IMR-90 (cell line): ENCODE data around the gene ARSB. TPM values are rescaled to one million over a fixed set of nuclear protein-coding genes. Genes with fewer than 3 reads are reported as not detected.

Experiments used
- ATAC-seq: fragments of 200-7000 bp; cut with Tn5 transposase; 2 replicates; pipeline ENCODE4 v1.9.1; 2020; ENCODE audit warnings: low read depth, mild to moderate bottlenecking, moderate library complexity
- BruUV-seq: library from RNA; stranded (reverse); fragments of 400-500 nt; replicated peaks from 2 replicates; lab custom pipeline; 2021; lab: Mats Ljungman, UMichigan
- CTCF ChIA-PET: fragments of 300-600 bp; formaldehyde crosslinking; extraction: SDS; loops from one replicate; lab custom pipeline; 2021; ENCODE audit warnings: antibody characterized with exemption; lab: Yijun Ruan, JAX
- POLR2A ChIA-PET: fragments of 300-600 bp; sonication (Branson Sonifier 250); formaldehyde crosslinking; loops from one replicate; lab custom pipeline; 2022; ENCODE audit warnings: antibody characterized with exemption; ENCODE audit not compliant: unreplicated experiment; lab: Charles Lee
- DNase-seq: peaks from one replicate; pipeline ENCODE4 v3.0.0; 2013
- H2AFZ ChIP-seq: replicated peaks from 2 replicates; pipeline ENCODE3; 2013; ENCODE audit warnings: low read length, mild to moderate bottlenecking; ENCODE audit not compliant: poor library complexity
- H2AK5ac ChIP-seq: 2 replicates; pipeline ENCODE4 v1.6.1; 2013; ENCODE audit warnings: low read depth, low read length, inconsistent platforms
- H2AK9ac ChIP-seq: replicated peaks from 2 replicates; pipeline ENCODE3; 2013; ENCODE audit warnings: mild to moderate bottlenecking, low read depth, low read length, moderate library complexity; ENCODE audit not compliant: poor library complexity
- H2BK120ac ChIP-seq: 2 replicates; pipeline ENCODE4 v1.6.1; 2013; ENCODE audit warnings: low read depth, low read length, inconsistent platforms
- H2BK15ac ChIP-seq: 3 replicates; pipeline ENCODE4 v1.6.1; 2013; ENCODE audit warnings: low read depth, low read length, inconsistent platforms
- H2BK20ac ChIP-seq: 2 replicates; pipeline ENCODE4 v1.6.1; 2013; ENCODE audit warnings: low read depth, mild to moderate bottlenecking, inconsistent platforms, low read length, moderate library complexity
- H2BK5ac ChIP-seq: 2 replicates; pipeline ENCODE4 v1.6.1; 2013; ENCODE audit warnings: mild to moderate bottlenecking, low read depth, low read length, inconsistent platforms; ENCODE audit not compliant: poor library complexity, severe bottlenecking
- H3K14ac ChIP-seq: replicated peaks from 2 replicates; pipeline ENCODE4 v1.6.1; 2013; ENCODE audit warnings: low read depth, low read length, inconsistent platforms
- H3K18ac ChIP-seq: 2 replicates; pipeline ENCODE4 v1.6.1; 2013; ENCODE audit warnings: low read depth, low read length, control low read depth
- H3K23ac ChIP-seq: 2 replicates; pipeline ENCODE4 v1.6.1; 2013; ENCODE audit warnings: low read depth, low read length, inconsistent platforms
- H3K27ac ChIP-seq: 2 replicates; pipeline ENCODE4 v1.5.1; 2013; ENCODE audit warnings: mild to moderate bottlenecking, control low read depth, low read length; ENCODE audit not compliant: insufficient read depth
- H3K27me3 ChIP-seq: 2 replicates; pipeline ENCODE4 v1.6.1; 2013; ENCODE audit warnings: low read length; ENCODE audit not compliant: control insufficient read depth, insufficient read depth
- H3K36me3 ChIP-seq: 2 replicates; pipeline ENCODE4 v1.6.1; 2013; ENCODE audit warnings: low read length, mixed read lengths; ENCODE audit not compliant: control insufficient read depth, insufficient read depth
- H3K4ac ChIP-seq: 2 replicates; pipeline ENCODE4 v1.6.1; 2013; ENCODE audit warnings: low read depth, low read length, inconsistent platforms
- H3K4me1 ChIP-seq: 2 replicates; pipeline ENCODE4 v1.6.1; 2013; ENCODE audit warnings: low read length, mixed read lengths; ENCODE audit not compliant: control insufficient read depth, insufficient read depth
- H3K4me2 ChIP-seq: 2 replicates; pipeline ENCODE4 v1.6.1; 2013; ENCODE audit warnings: low read depth, mild to moderate bottlenecking, control low read depth, low read length, moderate library complexity
- H3K4me3 ChIP-seq: 2 replicates; pipeline ENCODE4 v1.5.1; 2013; ENCODE audit warnings: low read depth, mild to moderate bottlenecking, control low read depth, low read length, moderate library complexity; ENCODE audit not compliant: insufficient read depth
- H3K56ac ChIP-seq: 2 replicates; pipeline ENCODE4 v1.6.1; 2013; ENCODE audit warnings: low read length, inconsistent platforms; ENCODE audit not compliant: insufficient read depth; ENCODE audit errors: extremely low read depth
- H3K79me1 ChIP-seq, 2 experiments: 2 replicates each; pipeline ENCODE4 v1.6.1; 2013; ENCODE audit warnings: low read length in 2 of 2, inconsistent platforms in 1 of 2, low read depth in 1 of 2
- H3K9ac ChIP-seq: 2 replicates; pipeline ENCODE4 v1.6.1; 2013; ENCODE audit warnings: low read depth, low read length, control low read depth
- H3K9me1 ChIP-seq: 2 replicates; pipeline ENCODE4 v1.6.1; 2013; ENCODE audit warnings: low read length, inconsistent platforms; ENCODE audit not compliant: insufficient read depth
- H3K9me3 ChIP-seq: 2 replicates; pipeline ENCODE4 v1.6.1; 2013; ENCODE audit warnings: low read length; ENCODE audit not compliant: control insufficient read depth, insufficient read depth
- H4K20me1 ChIP-seq: 2 replicates; pipeline ENCODE4 v1.6.1; 2013; ENCODE audit warnings: low read length, inconsistent platforms; ENCODE audit not compliant: insufficient read depth
- H4K5ac ChIP-seq: 2 replicates; pipeline ENCODE4 v1.6.1; 2013; ENCODE audit warnings: mild to moderate bottlenecking, low read depth, low read length, control low read depth
- H4K8ac ChIP-seq, 2 experiments: 2 replicates each; pipeline ENCODE4 v1.6.1; 2013; ENCODE audit warnings: low read depth in 2 of 2, low read length in 2 of 2, control low read depth in 1 of 2, inconsistent platforms in 1 of 2
- H4K91ac ChIP-seq: 2 replicates; pipeline ENCODE4 v1.6.1; 2013; ENCODE audit warnings: low read depth, low read length, inconsistent platforms; ENCODE audit not compliant: insufficient read depth
- BHLHE40 ChIP-seq: fragments of 150-350 bp; IDR thresholded peaks from 2 replicates; pipeline ENCODE4 v1.6.1; 2016; ENCODE audit warnings: mild to moderate bottlenecking, low read depth, low read length
- CEBPB ChIP-seq: IDR thresholded peaks from 2 replicates; pipeline ENCODE4 v1.6.1; 2012; ENCODE audit warnings: low read depth, low read length, improper control_type of control experiment
- CHD1 ChIP-seq: IDR thresholded peaks from 2 replicates; pipeline ENCODE4 v1.6.1; 2012; ENCODE audit warnings: low read depth, low read length, improper control_type of control experiment
- CTCF ChIP-seq: conservative IDR thresholded peaks from 2 replicates; pipeline ENCODE4 v1.5.1; 2012; ENCODE audit warnings: mild to moderate bottlenecking, low read depth, low read length, improper control_type of control experiment
- ELK1 ChIP-seq: fragments of 150-350 bp; IDR thresholded peaks from 2 replicates; pipeline ENCODE4 v1.6.1; 2016; ENCODE audit warnings: low read depth, mild to moderate bottlenecking, low read length, moderate library complexity, borderline replicate concordance
- FOS ChIP-seq: fragments of 150-350 bp; IDR thresholded peaks from 2 replicates; pipeline ENCODE4 v1.6.1; 2016; ENCODE audit warnings: low read depth, low read length
- MAFK ChIP-seq: IDR thresholded peaks from 2 replicates; pipeline ENCODE4 v1.6.1; 2012; ENCODE audit warnings: low read depth, low read length, improper control_type of control experiment
- MAZ ChIP-seq: IDR thresholded peaks from 2 replicates; pipeline ENCODE4 v1.6.1; 2012; ENCODE audit warnings: low read depth, mild to moderate bottlenecking, low read length, improper control_type of control experiment, moderate library complexity, borderline replicate concordance
- MXI1 ChIP-seq: IDR thresholded peaks from 2 replicates; pipeline ENCODE4 v1.6.1; 2012; ENCODE audit warnings: low read depth, mild to moderate bottlenecking, low read length, moderate library complexity, borderline replicate concordance
- NFE2L2 ChIP-seq: fragments of 150-350 bp; IDR thresholded peaks from 2 replicates; pipeline ENCODE4 v1.6.1; 2016; ENCODE audit warnings: low read depth, mild to moderate bottlenecking, low read length
- POLR2A ChIP-seq: IDR thresholded peaks from 2 replicates; pipeline ENCODE4 v1.6.1; 2012; ENCODE audit warnings: mild to moderate bottlenecking, low read depth, low read length
- RAD21 ChIP-seq: IDR thresholded peaks from 2 replicates; pipeline ENCODE4 v1.6.1; 2012; ENCODE audit warnings: low read length, improper control_type of control experiment
- RCOR1 ChIP-seq: IDR thresholded peaks from 2 replicates; pipeline ENCODE4 v1.6.1; 2012; ENCODE audit warnings: mild to moderate bottlenecking, low read length, improper control_type of control experiment; ENCODE audit not compliant: insufficient replicate concordance
- RFX5 ChIP-seq: IDR thresholded peaks from 2 replicates; pipeline ENCODE4 v1.8.0; 2012; ENCODE audit warnings: low read depth, mild to moderate bottlenecking, low read length, moderate library complexity
- SMC3 ChIP-seq: fragments of 150-350 bp; IDR thresholded peaks from 2 replicates; pipeline ENCODE4 v1.6.1; 2016; ENCODE audit warnings: low read depth, mild to moderate bottlenecking, antibody characterized with exemption, low read length, moderate library complexity
- USF2 ChIP-seq: fragments of 150-350 bp; IDR thresholded peaks from 2 replicates; pipeline ENCODE4 v1.6.1; 2017; ENCODE audit warnings: mild to moderate bottlenecking, antibody characterized with exemption, low read length, low read depth
- dilution Hi-C: fragments of 300-500 bp; cut with HindIII; formaldehyde crosslinking; loops from one replicate; pipeline ENCODE4 v1.14.3; 2018; ENCODE audit warnings: low sequenced_read_pairs; ENCODE audit not compliant: unreplicated experiment
- in situ Hi-C: fragments of 300-500 bp; cut with MboI; formaldehyde crosslinking; loops from 3 replicates; pipeline ENCODE4 v1.14.3; 2019; ENCODE audit warnings: low sequenced_read_pairs, inconsistent platforms, mixed read lengths
- intact Hi-C: fragments of 100-400 bp; cut with micrococcal nuclease; formaldehyde crosslinking; loops from 2 replicates; pipeline ENCODE4 v1.10.0; 2022
- polyA plus RNA-seq, 3 experiments: library from polyadenylated mRNA; depleted of rRNA; stranded (reverse); fragments of >200 nt; gene quantifications; 2 replicates each; pipeline ENCODE4 v1.2.3, GENCODE V29; 2012; ENCODE audit warnings: low replicate concordance in 1 of 3
- total RNA-seq: library from RNA; depleted of rRNA; stranded (reverse); fragments of >200 nt; gene quantifications from 2 replicates; pipeline ENCODE4 v1.2.3, GENCODE V29; 2012

ARSB gene
- total and polyA plus RNA-seq, 2 of the 4 experiments (the other 2 are of a cell fraction) = 16.0 to 16.3 TPM

- no peak overlapping the region for H2AK9ac ChIP-seq
- intact Hi-C loops = no loop called here
- dilution Hi-C loops = no loop called here
- no peak overlapping the region for H2BK120ac ChIP-seq
- no peak overlapping the region for H3K18ac ChIP-seq
- H3K4me1 ChIP-seq = no peaks in the 10 kb centered on the region
- no peak for TF ChIP-seq MAZ
- no peak for TF ChIP-seq FOS
- TF ChIP-seq USF2 = no peak
- no peak for TF ChIP-seq RFX5
- TF ChIP-seq RAD21 = no peak
- no peak for TF ChIP-seq CTCF
- TF ChIP-seq CEBPB = no peak
- TF ChIP-seq ELK1 = no peak
- TF ChIP-seq CHD1 = no peak
- TF ChIP-seq BHLHE40 = no peak
- no peak for TF ChIP-seq MAFK
- no peak for TF ChIP-seq MXI1
- no peak for TF ChIP-seq RCOR1
- no peak for TF ChIP-seq POLR2A
- TF ChIP-seq SMC3 = no peak
- TF ChIP-seq NFE2L2 = no peak
- in situ Hi-C loops = no loop called here
- H3K14ac ChIP-seq = no peak overlapping the region
- no peaks in the 10 kb centered on the region for H4K20me1 ChIP-seq
- 0 out of 2 replicates have a peak, but pooled peaks cover 2% of the 10 kb centered on the region for H3K9me3 ChIP-seq
- H3K27ac ChIP-seq = no peak overlapping the region
- H2AK5ac ChIP-seq = no peak overlapping the region
- no peak overlapping the region for H2BK15ac ChIP-seq
- no peak overlapping the region for H3K23ac ChIP-seq
- no peak overlapping the region for H2BK5ac ChIP-seq
- no peak overlapping the region for H2AFZ ChIP-seq
- no peak overlapping the region for H3K56ac ChIP-seq
- H3K4ac ChIP-seq = no peak overlapping the region
- no peaks in the 10 kb centered on the region for H3K36me3 ChIP-seq
- POLR2A ChIA-PET = no interaction called here
- H3K9me1 ChIP-seq = no peaks in the 10 kb centered on the region
- H2BK20ac ChIP-seq = no peak overlapping the region
- DNase-seq (no peak), ATAC-seq (no peak)
- no peaks in the 10 kb centered on the region for H3K27me3 ChIP-seq
- no peak overlapping the region for H3K9ac ChIP-seq
- no peak overlapping the region for H4K91ac ChIP-seq
- CTCF ChIA-PET = interaction anchor here (0.8 kb wide), 1 partner anchor 94 kb away, joined by 3 read pairs; no protein-coding TSS in a partner anchor
- H3K4me3 ChIP-seq = no peak overlapping the region
- no peak overlapping the region for H3K4me2 ChIP-seq
- H4K8ac ChIP-seq = no peak overlapping the region
- no peaks in the 10 kb centered on the region for H3K79me1 ChIP-seq
- no TSS peak for BruUV-seq
- no peak overlapping the region for H4K5ac ChIP-seq
Observed at GRCh38 chr5:78993165-78993564, 8.1 kb upstream of the ARSB start.
